Body of pancreas (tissue), 4 donors: ENCODE results near the gene LMBR1. TPM values are rescaled to one million over a fixed set of nuclear protein-coding genes. Genes with fewer than 3 reads are reported as not detected.

Source experiments
- ATAC-seq: fragments of 150-250 bp; one replicate; pipeline ENCODE4 v1.9.1; 2016
- DNase-seq, 4 donors: peaks; one replicate each; pipeline ENCODE4 v3.0.0-alpha.2; 2019
- H3K27ac ChIP-seq, 4 donors: fragments of 200-600 bp; sonication (generic); 1 replicate in 3 of 4; 2 replicates in 1 of 4; pipeline versions ENCODE4 v1.5.1 to v1.6.1; 2016 to 2019; ENCODE audit warnings: mild to moderate bottlenecking in 1 of 4, mixed read lengths in 1 of 4, moderate library complexity in 1 of 4
- H3K27me3 ChIP-seq, 2 donors: fragments of 200-600 bp; sonication (generic); one replicate each; pipeline ENCODE4 v1.6.0; 2016; ENCODE audit warnings: mild to moderate bottlenecking in 1 of 2
- H3K36me3 ChIP-seq, 2 donors: fragments of 200-600 bp; sonication (generic); replicated peaks in 1 of 2; 2 replicates each; pipeline ENCODE4 v1.5.1; 2016; ENCODE audit warnings: low read depth in 2 of 2; ENCODE audit not compliant: insufficient read depth in 1 of 2
- H3K4me1 ChIP-seq: fragments of 200-600 bp; sonication (generic); one replicate; pipeline ENCODE4 v1.6.0; 2016
- H3K4me3 ChIP-seq, 2 donors: fragments of 200-600 bp; sonication (generic); 1 replicate in 1 of 2; 2 replicates in 1 of 2; pipeline ENCODE4 v1.5.1; 2016 to 2019
- H3K9me3 ChIP-seq, 3 donors: fragments of 200-600 bp; sonication (generic); 1 replicate in 2 of 3; 2 replicates in 1 of 3; pipeline ENCODE4 v1.5.1; 2016
- CTCF ChIP-seq, 7 experiments: fragments of 450-650 bp in 4 of 7; fragments of 200-600 bp in 3 of 7; sonication (generic) in 3 of 7; IDR thresholded peaks; one replicate each; pipeline ENCODE4 v1.5.1; 2016 to 2019; ENCODE audit warnings: antibody characterized with exemption in 7 of 7
- POLR2A ChIP-seq, 3 donors: fragments of 450-650 bp; IDR thresholded peaks; one replicate each; pipeline ENCODE4 v1.6.1; 2016; ENCODE audit warnings: antibody characterized with exemption in 3 of 3, mild to moderate bottlenecking in 2 of 3
- intact Hi-C: fragments of 100-400 bp; cut with DNase I; formaldehyde crosslinking; loops from one replicate; pipeline ENCODE4 v1.15.1; 2023
- small RNA-seq: library from RNA; depleted of rRNA; stranded (forward); fragments of <200 nt; gene quantifications from one replicate; pipeline ENCODE3, GENCODE V24; 2016
- total RNA-seq, 2 donors: library from RNA; depleted of rRNA; stranded (reverse); fragments of >200 nt; gene quantifications; one replicate each; pipeline ENCODE4 v1.1.0, GENCODE V29; 2016

Gene LMBR1
- total RNA-seq, 2 donors from 2014 or later: 23.4 to 54.0 TPM

DNA sequence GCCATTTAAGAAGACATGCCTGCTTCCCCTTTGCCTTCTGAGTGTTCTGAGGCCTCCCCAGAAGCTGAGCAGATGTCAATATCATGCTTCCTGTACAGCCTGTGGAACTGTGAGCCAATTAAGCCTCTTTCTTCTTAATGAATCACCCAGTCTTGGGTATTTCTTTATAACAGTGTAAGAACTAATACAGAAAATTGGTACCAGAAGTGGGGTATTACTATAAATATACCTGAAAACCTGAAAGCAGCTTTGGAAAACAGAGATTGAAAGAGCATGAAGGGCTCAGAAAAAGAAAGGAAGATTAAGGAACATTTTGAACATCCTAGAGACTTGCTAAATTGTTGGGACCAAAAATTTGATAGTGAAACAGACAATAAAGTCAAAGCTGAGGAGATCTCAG is 264.4 kb downstream of the LMBR1 start:
- intact Hi-C loops: no loop called here
- ATAC-seq: no peak
- Histone ChIP-seq H3K9me3 (peaks cover 0 to 3% (median 0%) of the 10 kb centered on the region in 3 donors), H3K27ac (no peak overlapping the region), H3K36me3 (no peaks in the 10 kb centered on the region), H3K4me3 (no peak overlapping the region), H3K4me1 (no peaks in the 10 kb centered on the region), H3K27me3 (no peaks in the 10 kb centered on the region)
- no peak for DNase-seq
- TF ChIP-seq POLR2A (IDR thresholded peaks at IDR 0.05): no peak
- TF ChIP-seq CTCF (IDR thresholded peaks at IDR 0.05): no peak

Small RNAs within 50 kb of the gene (small RNA-seq; reads per million reads assigned to genes)
- gene RNU4-31P: not detected

Other genes with a start within 250 kb of the LMBR1 start
- gene NOM1, start 56.5 kb upstream of the LMBR1 start, total RNA-seq: 10 to 100 TPM; 23.1 to 28.0 TPM
- 10 to 100 TPM; 14.3 to 39.6 TPM for gene MNX1, start 117.5 kb upstream of the LMBR1 start, total RNA-seq
- gene UBE3C, start 245.7 kb upstream of the LMBR1 start, total RNA-seq: 10 to 100 TPM; 35.8 to 35.9 TPM